NCI-H1092 treated with DMSO at 0.1 percent for 48 hours (cell line): ENCODE results near the gene GABRP.
A peak's percentile ranks its signal among the peaks of the same experiment; 100 is the strongest.
"Not testable (repeated sequence)": the region's sequence is repeated elsewhere in the genome, so short reads cannot be mapped to it uniquely, and the experiment has no call there.

Source experiments
- DNase-seq: peaks from one replicate; lab custom pipeline; 2025; lab: John Stamatoyannopoulos, UW

The GABRP gene

GRCh38 chr5:170795154-170795553 is 11.6 kb downstream of the GABRP start:
- DNase-seq = no peak

GRCh38 chr5:170805666-170806065 is 22.1 kb downstream of the GABRP start:
- DNase-seq = no peak

- peak; percentile 51 for DNase-seq
Observed at GRCh38 chr5:170809551-170809950, 26.0 kb downstream of the GABRP start.

GRCh38 chr5:170811719-170812118 is 28.2 kb downstream of the GABRP start:
- DNase-seq = no peak

- no peak for DNase-seq
Observed at GRCh38 chr5:170813231-170813630, 29.7 kb downstream of the GABRP start.

GRCh38 chr5:170817195-170817594 is 33.7 kb downstream of the GABRP start:
- no peak for DNase-seq

- DNase-seq = no peak
Observed at GRCh38 chr5:170818232-170818631, 34.7 kb downstream of the GABRP start.

GRCh38 chr5:170819824-170820223 is 36.3 kb downstream of the GABRP start:
- no peak for DNase-seq

GRCh38 chr5:170821257-170821800 is 37.8 kb downstream of the GABRP start:
- no peak for DNase-seq

GRCh38 chr5:170826117-170826516 is 42.6 kb downstream of the GABRP start:
- DNase-seq = no peak

GRCh38 chr5:170832241-170832640 is 48.7 kb downstream of the GABRP start:
- DNase-seq = no peak

GRCh38 chr5:170833981-170834380 is 50.5 kb downstream of the GABRP start:
- not testable (repeated sequence) for DNase-seq

GRCh38 chr5:170836226-170836625 is 52.7 kb downstream of the GABRP start:
- DNase-seq = no peak

- DNase-seq = no peak
Observed at GRCh38 chr5:170843870-170844269, 60.3 kb downstream of the GABRP start.

- DNase-seq = no peak
Observed at GRCh38 chr5:170844651-170845050, 61.1 kb downstream of the GABRP start.

- no peak for DNase-seq
Observed at GRCh38 chr5:170846416-170846815, 62.9 kb downstream of the GABRP start.

- no peak for DNase-seq
Observed at GRCh38 chr5:170846846-170847245, 63.3 kb downstream of the GABRP start.

GRCh38 chr5:170848033-170848432 is 64.5 kb downstream of the GABRP start:
- no peak for DNase-seq

GRCh38 chr5:170849374-170849773 is 65.8 kb downstream of the GABRP start:
- DNase-seq = no peak

- no peak for DNase-seq
Observed at GRCh38 chr5:170854566-170854965, 71.0 kb downstream of the GABRP start.

GRCh38 chr5:170857066-170857465 is 73.5 kb downstream of the GABRP start:
- DNase-seq = no peak

- DNase-seq = no peak
Observed at GRCh38 chr5:170860415-170860814, 76.9 kb downstream of the GABRP start.

- DNase-seq = no peak
Observed at GRCh38 chr5:170860818-170861666, 77.5 kb downstream of the GABRP start.

- no peak for DNase-seq
Observed at GRCh38 chr5:170861667-170861916, 78.1 kb downstream of the GABRP start.
